NOMO-1 treated with DMSO at 0.1 percent for 48 hours (cell line): ENCODE measurements around the gene ZNHIT3.
"Not testable (repeated sequence)": the region's sequence is repeated elsewhere in the genome, so short reads cannot be mapped to it uniquely, and the experiment has no call there.

Source experiments
- DNase-seq: peaks from one replicate; lab custom pipeline; 2025; ENCODE audit not compliant: unreplicated experiment; lab: John Stamatoyannopoulos, UW

ZNHIT3 gene

DNA sequence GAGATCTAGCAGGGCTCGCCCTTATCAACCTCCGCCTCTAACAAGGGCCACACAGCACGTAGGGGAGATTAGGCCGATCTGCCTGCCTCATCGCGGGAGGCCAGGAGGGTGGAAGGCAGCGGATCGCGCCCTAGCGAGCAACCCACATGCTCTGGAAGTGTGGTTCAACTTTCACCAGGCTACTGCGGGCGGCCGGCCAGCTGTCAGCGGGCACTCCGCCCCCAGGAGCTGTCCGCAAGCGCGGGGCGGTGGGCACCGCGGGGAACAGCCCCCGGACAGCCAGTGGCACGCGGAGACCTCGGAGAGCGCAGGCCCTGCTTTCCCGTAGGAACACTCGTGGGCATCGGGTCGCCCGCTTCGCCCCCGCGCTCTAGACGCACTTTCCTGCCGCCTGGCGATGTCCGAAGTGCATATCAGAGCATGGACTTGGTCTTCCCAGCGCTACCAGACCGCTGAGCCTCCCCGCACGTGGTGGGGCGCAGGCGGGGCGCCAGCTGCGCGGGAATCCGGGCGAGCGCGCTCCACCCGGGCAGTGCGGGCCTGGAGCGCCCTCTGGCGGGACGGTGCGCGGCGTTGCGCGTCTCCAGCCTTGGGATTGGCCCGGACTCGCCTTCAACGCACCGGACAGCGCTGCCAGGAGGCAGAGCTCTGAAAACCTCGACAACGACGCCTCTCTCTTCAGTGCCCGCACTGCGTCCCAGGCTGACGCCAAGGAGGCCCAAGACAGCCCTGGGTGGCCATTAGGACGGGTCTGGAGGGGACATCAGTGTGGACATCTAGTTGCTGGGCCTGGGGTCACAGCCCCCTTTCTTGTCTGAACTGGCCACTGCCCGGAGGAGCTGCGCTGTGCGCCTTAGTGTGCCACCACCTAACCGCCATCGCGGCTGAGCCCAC is 3.6 kb upstream of the ZNHIT3 start:
- peak; percentile 73 for DNase-seq

DNA sequence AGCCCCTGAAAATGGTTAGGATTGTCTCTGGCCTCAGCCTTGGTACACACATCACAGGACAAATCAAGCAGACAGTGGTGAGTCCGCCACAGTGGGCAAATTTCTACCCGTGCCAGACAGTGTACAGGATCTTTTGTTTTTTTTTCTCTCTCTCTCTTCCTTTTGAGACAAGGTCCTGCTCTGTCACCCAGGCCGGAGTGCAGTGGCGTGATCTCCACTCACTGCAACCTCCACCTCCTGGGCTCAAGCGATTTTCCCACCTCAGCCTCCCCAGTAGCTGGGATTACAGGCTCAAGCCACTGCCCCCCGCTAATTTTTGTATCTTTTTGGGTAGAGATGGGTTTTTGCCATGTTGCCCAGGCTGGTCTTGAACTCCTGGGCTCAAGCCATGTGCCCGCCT is 2.5 kb upstream of the ZNHIT3 start:
- not testable (repeated sequence) for DNase-seq

DNA sequence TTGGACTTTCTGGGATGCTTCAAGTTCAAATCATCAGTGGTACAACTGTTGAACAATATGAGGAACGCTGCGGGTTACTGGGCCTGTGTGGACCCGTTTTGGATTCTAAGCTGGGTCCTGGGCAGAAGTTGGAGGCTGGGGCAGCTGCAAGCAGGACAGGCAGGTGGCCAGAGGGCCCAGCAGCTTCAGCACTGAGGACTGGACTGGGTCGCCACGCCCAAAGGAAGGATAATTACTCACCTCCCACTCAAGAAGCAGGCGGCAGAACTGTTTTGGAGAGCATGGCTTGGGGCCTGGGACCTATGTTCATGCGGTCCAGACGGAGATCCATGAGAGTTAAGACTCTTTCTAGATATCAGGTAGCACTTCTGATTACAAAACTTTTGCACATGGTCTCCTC is 1.5 kb upstream of the ZNHIT3 start:
- DNase-seq, result no peak

DNA sequence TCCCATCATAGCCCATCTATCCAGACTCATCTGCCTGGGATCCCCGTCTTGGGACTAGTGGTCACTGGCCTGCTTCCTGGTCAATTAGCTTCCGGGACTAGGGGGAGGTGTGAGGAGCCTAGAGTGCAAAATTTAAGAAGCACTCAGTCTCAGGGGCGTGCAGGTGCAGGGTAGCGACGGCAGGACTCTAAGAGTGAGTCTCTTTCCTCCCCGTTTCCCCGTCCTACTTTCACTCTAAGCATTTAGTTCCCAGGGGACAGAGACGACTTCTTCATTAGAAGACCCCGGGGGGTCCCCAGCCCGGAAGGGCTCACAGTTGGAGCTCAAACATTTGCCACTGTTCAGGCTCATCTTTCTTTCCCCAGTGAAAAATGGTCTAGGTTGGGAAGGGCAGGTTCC is 677 bp upstream of the ZNHIT3 start:
- no peak for DNase-seq

DNA sequence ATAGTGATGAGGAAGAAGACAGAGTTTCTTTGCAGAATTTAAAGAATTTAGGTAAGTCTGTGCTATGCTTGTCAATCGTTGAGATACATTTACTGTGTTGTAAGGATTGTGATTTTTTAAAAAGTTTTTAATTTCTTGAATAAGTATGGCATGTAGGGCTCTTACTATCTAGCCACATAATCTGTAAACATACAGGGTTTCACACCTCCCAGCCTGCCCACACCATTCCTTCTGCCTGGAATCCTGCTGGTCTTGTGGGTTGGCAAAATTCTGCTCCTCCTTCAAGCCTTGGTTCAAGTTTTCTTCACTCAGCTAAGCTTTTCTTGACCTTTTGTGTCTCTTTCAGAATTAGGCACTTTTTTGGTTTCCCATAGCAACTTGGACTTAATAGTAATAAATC is 7.5 kb downstream of the ZNHIT3 start:
- DNase-seq, result no peak

DNA sequence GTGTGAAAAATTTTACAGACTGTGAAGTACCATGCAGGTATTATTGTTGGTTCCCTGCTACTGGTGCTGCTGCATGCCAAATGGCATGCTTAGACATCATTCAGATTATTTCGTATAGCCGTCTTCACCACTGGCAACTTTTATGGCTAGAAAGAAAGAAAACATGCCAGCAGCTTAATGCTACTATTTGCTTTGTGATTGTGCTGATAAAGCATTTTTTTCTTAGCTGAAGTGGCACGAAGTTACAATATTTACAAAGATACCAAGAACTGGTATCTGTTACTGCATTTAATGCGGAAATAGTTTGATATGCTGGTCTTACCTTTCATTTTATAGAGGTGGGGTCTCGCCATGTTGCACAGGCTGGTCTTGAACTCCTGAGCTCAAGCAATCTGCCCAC is 8.2 kb downstream of the ZNHIT3 start:
- no peak for DNase-seq

DNA sequence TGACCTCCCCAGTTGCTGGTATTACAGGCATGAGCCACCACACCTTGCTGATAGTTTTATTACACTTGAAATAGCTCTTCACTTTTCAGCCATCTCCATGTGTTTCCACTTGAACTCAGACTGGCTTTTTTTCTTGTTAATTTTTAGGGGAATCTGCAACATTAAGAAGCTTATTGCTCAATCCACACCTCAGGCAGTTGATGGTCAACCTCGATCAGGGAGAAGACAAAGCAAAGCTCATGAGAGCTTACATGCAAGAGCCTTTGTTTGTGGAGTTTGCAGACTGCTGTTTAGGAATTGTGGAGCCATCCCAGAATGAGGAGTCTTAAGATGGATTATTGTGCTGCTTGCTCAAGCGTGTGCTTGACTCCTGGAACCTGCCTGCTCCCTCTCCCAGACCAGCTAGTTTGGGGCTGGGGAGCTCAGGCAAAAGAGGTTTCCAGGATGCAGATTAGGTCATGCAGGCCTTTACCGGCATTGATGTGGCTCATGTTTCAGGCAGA is 8.6 kb downstream of the ZNHIT3 start:
- no peak for DNase-seq

DNA sequence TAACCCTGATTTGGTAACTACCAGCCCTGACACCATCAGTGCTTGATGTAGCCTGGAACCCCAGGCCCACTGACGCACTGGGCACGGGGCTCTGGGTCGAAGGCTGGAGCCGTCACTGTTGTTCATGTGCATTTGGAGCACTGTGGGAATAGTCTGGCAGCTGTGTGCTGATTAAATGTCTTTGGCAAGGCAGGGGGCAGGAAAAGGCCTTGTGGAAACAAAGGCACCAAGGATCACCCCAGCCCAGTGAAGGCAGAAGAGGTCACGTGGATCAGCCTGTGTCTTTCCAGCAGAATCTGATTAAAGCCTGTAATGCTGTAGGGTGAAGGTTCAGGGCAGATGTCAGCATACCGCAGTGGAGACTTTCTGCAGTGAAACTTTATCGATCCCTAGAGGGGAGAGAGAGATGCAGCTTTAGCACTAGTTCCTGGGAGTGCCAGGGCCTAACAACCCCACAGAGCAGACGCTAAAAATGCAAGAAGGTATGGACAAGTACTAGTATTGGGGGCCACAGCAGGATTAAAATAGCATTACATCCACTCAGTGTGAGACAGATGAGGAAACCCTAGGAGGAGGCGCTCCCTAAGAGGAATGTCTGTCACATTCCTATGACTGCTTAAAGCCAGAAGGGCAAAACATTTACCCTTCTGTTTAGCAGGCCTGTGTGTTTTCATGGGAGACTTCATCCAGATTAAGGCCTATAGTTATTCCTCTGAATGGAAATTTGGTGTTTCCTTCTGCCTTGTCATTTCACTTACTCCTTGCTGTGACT is 9.7 kb downstream of the ZNHIT3 start:
- DNase-seq, result no peak

DNA sequence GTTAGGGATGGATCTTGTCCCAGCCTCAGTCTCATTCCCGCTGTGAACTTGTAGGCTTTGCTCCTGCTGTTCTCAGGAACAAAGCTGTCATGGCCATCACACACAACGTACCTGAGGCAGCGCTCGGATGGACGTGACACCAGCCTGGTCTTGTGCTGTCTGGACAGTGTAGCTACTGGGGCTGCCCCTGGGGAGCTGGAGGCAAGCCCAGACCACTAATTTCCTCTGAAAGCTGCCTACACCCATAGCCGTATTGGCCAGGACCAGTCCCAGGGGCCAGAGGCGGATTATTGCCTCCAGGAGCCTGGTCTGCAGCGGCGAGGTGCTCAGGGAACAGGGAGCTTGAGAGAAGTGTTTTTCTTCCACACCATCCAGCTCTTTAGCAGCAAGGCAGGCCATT is 11.7 kb downstream of the ZNHIT3 start:
- DNase-seq, result no peak

DNA sequence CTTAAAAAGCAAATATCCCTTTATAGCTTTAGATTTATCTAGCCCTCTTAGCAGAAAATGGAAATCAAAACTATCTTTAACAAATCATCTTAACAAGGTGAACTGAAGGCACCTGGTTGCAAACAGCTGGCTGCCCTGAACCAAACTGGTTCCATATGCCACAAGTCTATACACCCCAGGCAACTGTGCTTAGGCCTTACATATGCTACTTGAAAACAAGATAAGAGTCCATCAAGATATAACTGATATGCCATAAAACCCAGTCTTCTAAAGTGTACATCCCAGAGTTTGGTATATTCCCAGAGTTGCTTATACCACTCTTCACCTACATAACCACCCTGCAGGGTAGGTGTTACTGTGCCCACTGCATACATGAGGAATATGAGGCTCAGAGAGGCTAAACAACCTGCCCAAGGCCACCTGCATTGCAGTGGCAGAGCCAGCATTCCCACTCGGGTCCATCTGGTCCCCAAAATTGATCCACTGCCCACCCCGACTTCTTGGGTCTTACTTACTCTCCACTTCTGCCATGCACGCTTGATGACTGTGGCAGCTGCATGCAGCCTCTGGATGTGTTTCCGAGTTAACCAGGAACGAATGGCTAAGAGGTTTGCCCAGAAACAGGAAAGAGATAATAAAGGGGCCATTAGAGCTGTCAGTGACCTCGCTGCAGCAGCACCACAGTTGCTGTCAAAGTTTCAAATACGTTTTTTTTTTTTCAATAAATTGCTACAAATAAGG is 12.2 kb downstream of the ZNHIT3 start:
- no peak for DNase-seq

DNA sequence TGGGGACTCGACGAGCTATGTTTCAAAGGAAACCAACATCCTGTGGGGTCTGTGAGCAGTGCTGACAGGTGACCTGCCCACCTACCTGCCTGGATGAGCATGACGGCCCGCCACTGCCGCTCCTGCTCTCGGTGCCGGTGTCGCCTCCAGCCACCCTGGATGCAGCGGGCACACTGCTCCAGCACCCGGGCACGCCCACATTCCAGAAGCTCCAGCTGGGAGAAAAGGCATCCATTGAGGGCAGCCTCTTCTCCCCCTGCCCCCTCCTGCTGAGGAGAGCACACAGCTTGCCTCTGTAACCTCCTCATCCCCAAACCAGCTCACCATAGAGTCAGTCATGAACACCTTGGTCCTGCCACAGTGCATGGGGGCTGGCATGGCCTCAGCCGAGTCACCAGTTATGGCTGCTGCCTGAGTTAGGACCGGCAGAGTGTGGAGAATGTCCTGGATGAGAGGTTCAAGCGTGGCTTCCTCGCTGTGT is 14.3 kb downstream of the ZNHIT3 start:
- no peak for DNase-seq

DNA sequence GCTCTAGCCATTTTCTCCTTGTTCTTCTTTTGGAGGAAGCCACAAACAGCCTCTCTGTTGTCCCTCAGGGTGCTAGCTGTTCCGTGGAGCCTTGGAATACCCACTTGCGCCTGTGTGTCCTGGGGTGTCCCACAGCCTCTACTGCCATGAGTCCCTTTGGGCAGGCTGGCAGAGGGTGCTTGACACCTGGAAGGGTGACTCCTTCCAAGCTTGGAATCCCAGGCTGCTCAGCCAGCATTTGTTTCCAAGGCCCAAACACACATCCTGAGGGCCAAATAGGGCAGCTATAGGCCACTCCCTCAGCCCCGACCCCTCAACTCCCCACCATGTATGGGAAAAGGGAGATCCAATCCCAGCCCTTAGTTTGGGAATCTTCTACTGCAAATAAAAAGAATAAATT is 14.9 kb downstream of the ZNHIT3 start:
- DNase-seq, result no peak

DNA sequence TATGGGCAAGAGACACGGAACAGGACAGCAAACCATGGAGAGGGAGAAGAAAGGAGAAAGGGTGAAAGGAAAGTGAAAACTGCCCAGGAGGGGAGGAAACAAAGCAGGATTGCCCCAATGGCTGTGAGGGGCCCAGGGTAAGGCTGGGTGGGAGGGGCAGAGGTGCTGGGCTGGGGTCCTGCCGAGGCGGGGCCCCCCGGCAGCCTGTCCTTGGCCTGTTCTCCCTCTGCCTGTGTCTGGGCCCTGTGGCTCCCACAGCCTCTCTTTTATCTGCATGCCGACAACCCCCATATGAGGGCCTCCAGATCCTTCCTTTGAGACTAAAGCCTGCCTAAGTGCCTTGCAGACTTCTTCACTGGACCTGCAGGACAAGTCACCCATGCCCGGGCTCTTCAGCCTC is 15.5 kb downstream of the ZNHIT3 start:
- DNase-seq, result no peak

DNA sequence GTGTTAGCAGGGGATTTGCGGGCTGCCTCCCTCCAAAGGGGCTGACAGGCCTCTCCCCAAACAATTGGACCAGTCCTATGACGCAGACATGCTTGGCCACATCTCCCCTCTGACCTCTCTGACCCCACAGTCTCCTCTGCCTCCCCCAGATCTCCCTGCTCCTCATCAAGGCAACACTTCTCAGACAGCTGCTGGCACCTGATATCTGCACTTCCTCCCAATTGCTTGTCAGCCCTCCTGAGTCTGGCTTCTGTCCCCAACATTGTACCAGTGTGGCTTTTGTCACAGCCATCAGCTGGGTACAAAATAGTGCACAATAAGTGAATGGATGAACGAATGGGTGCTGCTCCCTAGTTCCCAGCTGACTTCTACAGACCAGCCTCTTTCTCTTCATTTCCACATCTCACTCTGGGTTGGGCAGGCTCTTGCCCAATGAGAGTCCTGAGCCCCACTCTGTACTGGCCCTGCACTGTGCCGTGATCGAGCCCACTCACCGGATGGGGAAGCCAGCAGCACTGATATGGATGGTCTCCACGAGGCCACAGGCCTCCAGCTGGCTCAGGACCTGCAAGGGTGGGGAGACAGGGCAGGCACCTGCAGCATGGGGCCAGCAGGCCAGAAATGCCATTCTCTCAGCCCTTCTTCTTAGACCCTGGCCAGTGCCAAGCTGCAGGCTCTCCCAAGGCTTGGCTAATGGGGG is 17.1 kb downstream of the ZNHIT3 start:
- DNase-seq, result no peak

DNA sequence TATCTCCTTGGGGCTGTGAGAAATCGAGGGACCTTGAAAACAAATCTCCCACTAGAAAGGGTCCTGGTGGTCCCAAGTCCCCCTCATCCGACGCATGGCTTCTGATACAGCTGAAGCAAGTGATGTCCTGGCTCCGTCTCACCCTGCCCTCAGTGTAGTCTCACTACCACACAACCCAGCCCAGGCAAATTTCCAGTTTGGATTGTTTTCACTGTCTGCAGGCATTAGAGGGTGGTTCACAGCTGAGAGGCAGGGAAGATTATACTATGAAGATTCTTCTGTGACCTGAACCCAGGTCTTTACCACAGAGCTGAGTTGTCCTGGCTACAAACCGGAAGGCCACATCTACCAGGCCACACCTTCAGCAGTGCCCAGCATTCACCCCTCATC is 17.7 kb downstream of the ZNHIT3 start:
- no peak for DNase-seq

DNA sequence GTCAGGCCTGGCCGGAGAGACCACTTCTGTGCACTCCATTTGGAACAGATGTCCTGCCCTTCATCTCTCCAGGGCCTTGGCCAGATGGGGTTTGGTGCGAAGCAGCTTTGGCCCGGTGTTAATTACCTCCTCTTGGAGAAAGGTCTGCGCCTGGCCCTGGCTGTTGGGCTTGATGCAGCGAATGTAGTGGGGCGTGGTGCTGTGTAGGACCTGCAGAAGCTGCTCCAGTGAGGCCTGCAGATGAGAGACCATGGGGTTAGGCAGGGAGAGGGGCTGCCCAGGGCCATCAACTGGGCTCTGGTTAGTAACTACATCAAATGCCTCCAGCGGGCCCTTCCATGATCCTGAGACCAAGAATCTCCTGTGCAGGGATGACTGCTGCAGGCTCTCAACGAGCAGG is 18.7 kb downstream of the ZNHIT3 start:
- no peak for DNase-seq

DNA sequence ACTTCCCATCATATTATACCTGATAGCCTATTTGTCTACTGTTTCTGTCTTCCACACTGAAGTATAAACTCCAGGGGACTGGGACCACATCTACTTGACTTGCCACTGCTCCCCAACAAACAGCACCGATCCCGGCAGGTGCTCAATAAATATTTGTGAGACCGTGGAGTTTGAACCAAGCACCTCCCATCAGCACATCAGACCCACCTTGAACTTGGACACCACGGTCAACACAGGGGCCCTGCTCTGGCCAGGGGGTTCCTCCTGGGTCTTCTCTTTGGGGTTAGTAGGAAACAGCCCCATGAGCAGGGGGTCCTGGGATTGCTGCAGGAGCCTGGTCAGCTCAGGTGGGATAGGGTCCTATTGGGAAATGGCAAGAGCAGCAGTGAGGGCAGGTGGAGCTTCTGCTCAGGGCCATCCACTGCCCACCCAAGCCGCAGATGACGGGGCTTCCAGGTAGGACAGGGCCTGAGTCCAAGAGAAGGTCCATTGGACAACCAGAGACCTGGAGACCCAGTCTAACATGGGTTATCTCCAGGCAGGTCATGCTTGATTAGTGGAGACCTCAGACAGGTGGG is 19.9 kb downstream of the ZNHIT3 start:
- DNase-seq, result no peak

DNA sequence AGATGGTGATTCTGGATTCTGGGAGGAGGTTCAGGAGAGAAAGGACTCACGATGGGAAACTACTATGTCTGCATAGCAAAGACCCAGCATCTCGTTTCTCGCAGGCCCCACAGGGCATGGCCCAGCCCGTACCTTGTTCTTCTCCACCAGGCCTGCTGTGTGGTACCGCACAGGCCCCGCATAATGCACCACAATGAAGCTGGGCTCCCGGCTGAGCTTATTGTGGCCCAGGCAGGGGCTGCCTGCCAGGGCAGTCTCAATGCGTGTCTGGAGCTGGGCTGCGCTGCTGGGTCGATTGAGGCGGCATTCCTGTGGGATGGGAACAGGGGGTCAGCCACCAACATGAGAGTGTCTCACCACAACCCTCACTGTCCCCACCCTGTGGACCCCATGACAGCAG is 20.4 kb downstream of the ZNHIT3 start:
- no peak for DNase-seq

DNA sequence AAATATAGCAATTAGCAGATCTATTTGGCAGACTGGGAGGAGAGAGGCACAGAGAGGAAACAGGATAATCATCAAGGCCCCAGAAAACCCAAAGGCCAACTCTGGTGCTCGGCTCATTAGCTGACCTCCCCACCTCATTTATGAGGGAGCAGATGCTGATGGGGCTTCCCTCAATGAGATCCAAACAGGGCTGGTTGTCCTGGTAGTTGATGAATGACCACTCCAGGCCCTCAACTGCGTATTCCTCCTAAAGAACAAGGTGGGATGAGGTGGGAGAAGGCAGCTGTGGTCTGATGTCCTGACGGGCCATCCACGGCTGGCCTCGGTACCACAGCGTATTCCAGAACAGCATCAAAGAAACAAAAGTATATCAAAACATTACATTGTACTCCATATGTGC is 20.8 kb downstream of the ZNHIT3 start:
- DNase-seq, result no peak

DNA sequence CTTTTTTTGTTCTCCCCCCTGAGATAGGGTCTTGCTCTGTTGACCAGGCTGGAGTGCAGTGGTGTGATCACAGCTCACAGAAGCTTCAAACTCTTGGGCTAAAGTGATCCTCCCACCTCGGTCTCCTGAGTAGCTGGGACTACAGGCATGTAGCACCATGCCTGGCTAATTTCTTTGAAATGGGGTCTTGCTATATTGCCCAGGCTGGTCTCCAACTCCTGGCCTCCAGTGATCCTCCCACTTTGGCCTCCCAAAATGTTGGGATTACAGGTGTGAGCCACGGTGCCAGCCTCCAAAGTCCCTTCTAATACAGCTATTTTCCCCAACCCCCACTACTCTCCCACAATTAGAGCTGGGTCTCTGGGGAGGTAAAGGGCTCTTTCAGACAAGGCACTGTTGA is 22.0 kb downstream of the ZNHIT3 start:
- DNase-seq, result not testable (repeated sequence)
